ENCODE results near the gene MED12. TPM values are rescaled to one million over a fixed set of nuclear protein-coding genes. Genes with fewer than 3 reads are reported as not detected.

MED12 gene
- total and polyA plus RNA-seq, 2 donors (not counting 1 experiment from before 2014, with no cell fraction given), result 34.1 to 123 TPM

DNA sequence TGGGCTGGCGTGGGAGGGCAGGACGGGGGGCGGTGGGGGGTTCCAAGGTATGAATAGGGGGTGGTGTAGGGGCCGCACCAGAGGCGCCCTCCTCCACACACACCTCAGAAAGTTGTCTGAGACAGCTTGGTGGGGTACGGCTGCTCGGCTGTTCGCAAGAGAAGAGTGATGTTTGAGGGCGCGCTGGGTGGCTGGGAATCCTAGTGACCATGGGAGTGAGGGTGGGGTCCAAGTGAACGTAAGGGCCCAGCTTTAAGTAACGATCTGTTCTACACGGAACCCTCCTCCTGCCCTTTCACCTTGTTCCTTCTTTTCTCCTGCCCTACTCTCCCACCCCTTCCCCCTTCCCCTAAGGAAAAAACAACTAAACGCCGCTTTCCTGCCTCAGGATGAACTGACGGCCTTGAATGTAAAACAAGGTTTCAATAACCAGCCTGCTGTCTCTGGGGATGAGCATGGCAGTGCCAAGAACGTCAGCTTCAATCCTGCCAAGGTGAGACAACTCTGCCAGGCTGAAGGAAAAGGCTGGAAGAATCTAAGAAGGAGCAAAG is 664 bp downstream of the MED12 start:
- intact Hi-C loops (cut with micrococcal nuclease), result loop anchor here (1.0 to 2.0 kb wide), 3 partner anchors 9 to 164 kb away; partner anchors contain the start of gene NONO

More for the DNA sequence above, 664 bp downstream of the MED12 start:
- Histone ChIP-seq H3K4me2 (replicated peaks; ENCODE audit: low read depth, low read length, poor library complexity, severe bottlenecking) (peak overlapping the region; percentile 75), H3K9ac (ENCODE audit: low read length) (peak overlapping the region; percentile 79), H3K36me3 (replicated peaks in 1 of 2; ENCODE audit: control extremely low read depth in 1 of 2, control insufficient read depth in 1 of 2, extremely low read depth in 1 of 2, insufficient read depth in 2 of 2, low read length in 1 of 2) (peaks cover 0 to 32% of the 10 kb centered on the region in 2 experiments), H2AFZ (ENCODE audit: insufficient read depth, low read depth, low read length, poor library complexity, severe bottlenecking) (peak overlapping the region; percentile 80), H3K27ac (ENCODE audit: low read length in 2 of 2) (peak overlapping the region; percentile 85 to 90), H3K4me1 (ENCODE audit: control insufficient read depth in 2 of 2, insufficient read depth in 2 of 2, low read length in 2 of 2) (peaks cover 12 to 21% of the 10 kb centered on the region in 2 donors), H3K79me2 (ENCODE audit: control insufficient read depth, insufficient read depth, low read length) (peaks cover 24% of the 10 kb centered on the region), H3K27me3 (replicated peaks in 1 of 4; ENCODE audit: control extremely low read depth in 1 of 4, control insufficient read depth in 3 of 4, insufficient read depth in 4 of 4, low read length in 3 of 4) (no peaks in the 10 kb centered on the region), H4K20me1 (ENCODE audit: control insufficient read depth, insufficient read depth, low read length, poor library complexity, severe bottlenecking) (no peaks in the 10 kb centered on the region), H3K4me3 (ENCODE audit: control extremely low read depth in 1 of 5, extremely low read depth in 1 of 5, insufficient read depth in 1 of 5, low read depth in 2 of 5, low read length in 4 of 5) (peak overlapping the region in 4 of 5 experiments; percentile 70 to 74 (median 73)), H3K9me3 (ENCODE audit: control extremely low read depth in 1 of 3, control insufficient read depth in 2 of 3, insufficient read depth in 1 of 3, low read length in 2 of 3) (no peaks in the 10 kb centered on the region)
- no peaks in the 10 kb centered on the region for H3K9me3 Mint-ChIP-seq (ENCODE audit: insufficient read depth)
- TF ChIP-seq, protein P1, sequence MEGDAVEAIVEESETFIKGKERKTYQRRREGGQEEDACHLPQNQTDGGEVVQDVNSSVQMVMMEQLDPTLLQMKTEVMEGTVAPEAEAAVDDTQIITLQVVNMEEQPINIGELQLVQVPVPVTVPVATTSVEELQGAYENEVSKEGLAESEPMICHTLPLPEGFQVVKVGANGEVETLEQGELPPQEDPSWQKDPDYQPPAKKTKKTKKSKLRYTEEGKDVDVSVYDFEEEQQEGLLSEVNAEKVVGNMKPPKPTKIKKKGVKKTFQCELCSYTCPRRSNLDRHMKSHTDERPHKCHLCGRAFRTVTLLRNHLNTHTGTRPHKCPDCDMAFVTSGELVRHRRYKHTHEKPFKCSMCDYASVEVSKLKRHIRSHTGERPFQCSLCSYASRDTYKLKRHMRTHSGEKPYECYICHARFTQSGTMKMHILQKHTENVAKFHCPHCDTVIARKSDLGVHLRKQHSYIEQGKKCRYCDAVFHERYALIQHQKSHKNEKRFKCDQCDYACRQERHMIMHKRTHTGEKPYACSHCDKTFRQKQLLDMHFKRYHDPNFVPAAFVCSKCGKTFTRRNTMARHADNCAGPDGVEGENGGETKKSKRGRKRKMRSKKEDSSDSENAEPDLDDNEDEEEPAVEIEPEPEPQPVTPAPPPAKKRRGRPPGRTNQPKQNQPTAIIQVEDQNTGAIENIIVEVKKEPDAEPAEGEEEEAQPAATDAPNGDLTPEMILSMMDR (IDR thresholded peaks at IDR 0.05), result no peak
- TF ChIP-seq EZH2 (IDR thresholded peaks at IDR 0.05; ENCODE audit: borderline replicate concordance, insufficient read depth, low read depth, low read length, poor library complexity, severe bottlenecking), result no peak
- H3K4me3 Mint-ChIP-seq, result peak overlapping the region; percentile 88
- peak overlapping the region; percentile 91 for H3K27ac Mint-ChIP-seq
- no peak for ATAC-seq (ENCODE audit: low read depth)
- no peaks in the 10 kb centered on the region for H3K27me3 Mint-ChIP-seq
- no peak for DNase-seq
- ChIA-PET CTCF (interaction anchor here (1.2 to 3.0 kb wide), 5 partner anchors 10 to 23 kb away, joined by 3 to 25 read pairs (median 8); partner anchors contain the start of gene FOXO4), POLR2A (interaction anchor here (0.9 to 1.4 kb wide), 5 partner anchors 13 to 986 kb away, joined by 3 to 15 read pairs (median 5); partner anchors contain the start of genes CXorf65 and IGBP1)
- 10% methylated on average over 4 of the region's 17 CpGs for WGBS (ENCODE audit: insufficient coverage)
- H3K4me1 Mint-ChIP-seq, result peaks cover 14% of the 10 kb centered on the region

Measured in B cell (primary cell).